K562 (cell line): ENCODE data around the gene TLK2. TPM values are rescaled to one million over a fixed set of nuclear protein-coding genes. Genes with fewer than 3 reads are reported as not detected.

Experiments
- ATAC-seq: fragments of 200-7000 bp; cut with Tn5 transposase; 3 replicates; pipeline ENCODE4 v1.9.1; 2020; ENCODE audit warnings: moderate library complexity
- BruUV-seq: library from RNA; stranded (reverse); fragments of 400-500 nt; replicated peaks from 2 replicates; lab custom pipeline; 2021; lab: Mats Ljungman, UMichigan
- CTCF ChIA-PET: fragments of 300-600 bp; formaldehyde crosslinking; extraction: SDS; loops from one replicate; lab custom pipeline; 2021; ENCODE audit warnings: low intra/inter-chr PET ratio; lab: Yijun Ruan, JAX
- POLR2A ChIA-PET: fragments of 300-600, 350-650 bp; sonication (Branson Sonifier 250); formaldehyde crosslinking; extraction: SDS; loops from one replicate; lab custom pipeline; 2021; ENCODE audit warnings: antibody characterized with exemption, inconsistent platforms; lab: Yijun Ruan, JAX
- DNase-seq, 4 experiments: peaks; one replicate each; pipeline versions ENCODE4 v3.0.0 to v3.0.0-alpha.2; 2011 to 2018; ENCODE audit warnings: low spot score in 3 of 4, mixed read lengths in 3 of 4; ENCODE audit errors: extremely low read depth in 1 of 4
- FAIRE-seq: peaks from 2 replicates; lab custom pipeline; 2011; peaks lifted over from hg19 to GRCh38; lab: Jason Lieb, UNC
- H2AFZ ChIP-seq: 2 replicates; pipeline ENCODE4 v1.6.0; 2011; ENCODE audit warnings: low read depth, low read length, control low read depth, inconsistent platforms
- H3K27ac ChIP-seq: fragments of 200-600 bp; 3 replicates; pipeline ENCODE4 v1.8.0; 2011; ENCODE audit warnings: low read depth, mild to moderate bottlenecking, control low read depth, inconsistent platforms, low read length, moderate library complexity, mixed read lengths; ENCODE audit errors: extremely low read depth
- H3K27me3 ChIP-seq, 2 experiments: fragments of 300-600 bp in 1 of 2; 2 replicates in 1 of 2; 3 replicates in 1 of 2; pipeline versions ENCODE4 v1.6.0 to v1.8.0; 2011; ENCODE audit warnings: inconsistent platforms in 2 of 2, low read length in 2 of 2, mild to moderate bottlenecking in 1 of 2, mixed read lengths in 1 of 2, moderate library complexity in 1 of 2; ENCODE audit not compliant: control insufficient read depth in 2 of 2, insufficient read depth in 2 of 2
- H3K36me3 ChIP-seq: fragments of 300-600 bp; 3 replicates; pipeline ENCODE4 v1.8.0; 2011; ENCODE audit warnings: mild to moderate bottlenecking, low read length, inconsistent platforms; ENCODE audit not compliant: control insufficient read depth, insufficient read depth
- H3K4me1 ChIP-seq, 2 experiments: fragments of 200-600 bp in 1 of 2; replicated peaks in 1 of 2; 2 replicates in 1 of 2; 3 replicates in 1 of 2; pipeline versions ENCODE4 v1.5.1 to v1.8.0; 2011; ENCODE audit warnings: inconsistent platforms in 2 of 2, low read length in 2 of 2, mild to moderate bottlenecking in 1 of 2, mixed read lengths in 1 of 2, moderate library complexity in 1 of 2; ENCODE audit not compliant: control insufficient read depth in 2 of 2, insufficient read depth in 2 of 2
- H3K4me2 ChIP-seq: 2 replicates; pipeline ENCODE4 v1.6.1; 2011; ENCODE audit warnings: low read length, control low read depth, inconsistent platforms, mixed read lengths; ENCODE audit not compliant: insufficient read depth
- H3K4me3 ChIP-seq: fragments of 200-600 bp; sonication (generic), shearing (Covaris generic); 2 replicates; pipeline ENCODE4 v1.5.1; 2016; ENCODE audit warnings: control low read depth, inconsistent platforms
- H3K79me2 ChIP-seq: fragments of 200-600 bp; 3 replicates; pipeline ENCODE4 v1.8.0; 2011; ENCODE audit warnings: low read length, inconsistent platforms; ENCODE audit not compliant: control insufficient read depth, insufficient read depth
- H3K9ac ChIP-seq, 2 experiments: 2 replicates each; pipeline versions ENCODE4 v1.6.0 to v1.6.1; 2011; ENCODE audit warnings: low read depth in 2 of 2, low read length in 2 of 2, control low read depth in 1 of 2, inconsistent platforms in 1 of 2, mild to moderate bottlenecking in 1 of 2, mixed read lengths in 1 of 2; ENCODE audit not compliant: insufficient read depth in 1 of 2
- H3K9me1 ChIP-seq: one replicate; pipeline ENCODE4 v1.6.0; 2011; ENCODE audit warnings: inconsistent platforms, mild to moderate bottlenecking, low read length, moderate library complexity; ENCODE audit not compliant: control insufficient read depth, insufficient read depth
- H3K9me3 ChIP-seq: replicated peaks from 2 replicates; pipeline ENCODE4 v1.5.1; 2011; ENCODE audit warnings: low read depth, low read length, inconsistent platforms; ENCODE audit not compliant: control insufficient read depth, insufficient read depth
- H4K20me1 ChIP-seq: replicated peaks from 2 replicates; pipeline ENCODE4 v1.6.1; 2011; ENCODE audit warnings: low read length, inconsistent platforms, mixed read lengths; ENCODE audit not compliant: control insufficient read depth, insufficient read depth
- EHMT2 ChIP-seq: fragments of 450-650 bp; IDR thresholded peaks from 2 replicates; pipeline ENCODE4 v1.6.1; 2018; ENCODE audit warnings: antibody characterized with exemption
- GTF2E2 ChIP-seq: fragments of 200-800 bp; sonication (Bioruptor generic); IDR thresholded peaks from 2 replicates; pipeline ENCODE4 v1.6.1; 2016; ENCODE audit warnings: missing genetic modification characterization, missing compliant biosample characterization
- KLF1 ChIP-seq: fragments of 450-650 bp; IDR thresholded peaks from 2 replicates; pipeline ENCODE4 v1.6.1; 2016; ENCODE audit warnings: missing genetic modification characterization, missing compliant biosample characterization
- SAP30 ChIP-seq: fragments of 200-600 bp; sonication (generic); IDR thresholded peaks from 2 replicates; pipeline ENCODE4 v1.6.1; 2012; ENCODE audit warnings: borderline replicate concordance, low read depth, mild to moderate bottlenecking, moderate library complexity, low read length, control low read depth, inconsistent platforms; ENCODE audit not compliant: insufficient read depth, poor library complexity, severe bottlenecking
- SMAD4 ChIP-seq: fragments of 250-450 bp; sonication (Bioruptor Pico); conservative IDR thresholded peaks from 2 replicates; pipeline ENCODE4 v1.8.0; 2021; ENCODE audit warnings: inconsistent platforms, mild to moderate bottlenecking, moderate library complexity
- ZNF830 ChIP-seq: fragments of 250-450 bp; sonication (Bioruptor Pico); IDR thresholded peaks from 2 replicates; pipeline ENCODE4 v1.5.0; 2021; ENCODE audit warnings: mild to moderate bottlenecking
- WGBS: fragments of 100-300 bp; shearing (Covaris generic); methylation state at CpG from one replicate; pipeline ENCODE4 v1.1.6; 2016; ENCODE audit warnings: low coverage, mixed read lengths; ENCODE audit not compliant: insufficient coverage; ENCODE audit errors: missing lambda C conversion rate; 5-methylcytosine and 5-hydroxymethylcytosine counted together
- in situ Hi-C: fragments of 300-500 bp; cut with MboI; formaldehyde crosslinking; loops from 4 replicates; pipeline ENCODE4 v1.15.0; 2018; ENCODE audit warnings: inconsistent platforms, mixed read lengths
- intact Hi-C: fragments of 100-400 bp; cut with micrococcal nuclease; formaldehyde crosslinking; loops from 2 replicates; pipeline ENCODE4 v1.14.2; 2022
- polyA plus RNA-seq, 8 experiments: library from polyadenylated mRNA; depleted of rRNA in 4 of 8; stranded (reverse) in 5 of 8; unstranded in 3 of 8; fragments of >200 nt; fragmentation: Nextera tagmentation in 2 of 8; fragmentation: Illumina TruSeq in 1 of 8; extraction: Ambion mirVana in 2 of 8; extraction: Trizol in 1 of 8; gene quantifications; 2 replicates each; pipeline versions ENCODE4 v1.2.1 to v1.2.3, GENCODE V29; 2011 to 2014; ENCODE audit warnings: inconsistent platforms in 1 of 8, missing spikeins in 1 of 8
- total RNA-seq, 7 experiments: library from RNA; depleted of rRNA in 6 of 7; stranded (reverse); fragments of >200 nt in 6 of 7; fragmentation: Illumina TruSeq in 2 of 7; extraction: Trizol in 2 of 7; gene quantifications; 2 replicates each; pipeline versions ENCODE4 v1.2.1 to v1.2.3, GENCODE V29; 2011 to 2021; ENCODE audit warnings: low replicate concordance in 1 of 7
- TF ChIP-seq, protein P1 (sequence below): fragments of 250-450 bp; sonication (Bioruptor Pico); IDR thresholded peaks from 2 replicates; pipeline ENCODE4 v1.8.0; 2021; ENCODE audit warnings: moderate library complexity, mild to moderate bottlenecking, inconsistent platforms
- TF ChIP-seq, protein P2 (sequence below), 2 experiments: fragments of 200-800 bp in 1 of 2; sonication (Bioruptor generic) in 1 of 2; sonication (generic) in 1 of 2; formaldehyde crosslinking in 1 of 2; IDR thresholded peaks in 1 of 2; conservative IDR thresholded peaks in 1 of 2; 2 replicates each; pipeline versions ENCODE4 v1.5.0 to v1.6.1; 2016 to 2020; ENCODE audit warnings: missing compliant biosample characterization in 1 of 2, missing genetic modification characterization in 1 of 2, missing genetic modification reagents in 1 of 2
- TF ChIP-seq, protein P3 (sequence below), 2 experiments: IDR thresholded peaks in 1 of 2; conservative IDR thresholded peaks in 1 of 2; 2 replicates each; pipeline ENCODE4 v1.6.1; 2016; ENCODE audit warnings: low read depth in 2 of 2, mild to moderate bottlenecking in 1 of 2, missing compliant biosample characterization in 1 of 2, missing genetic modification characterization in 1 of 2, moderate library complexity in 1 of 2

The TLK2 gene
- total and polyA plus RNA-seq, 9 of the 15 experiments (the other 6 are each of a cell fraction or from before 2014, with no cell fraction given) = 10.1 to 51.9 (median 32.4) TPM

DNA sequence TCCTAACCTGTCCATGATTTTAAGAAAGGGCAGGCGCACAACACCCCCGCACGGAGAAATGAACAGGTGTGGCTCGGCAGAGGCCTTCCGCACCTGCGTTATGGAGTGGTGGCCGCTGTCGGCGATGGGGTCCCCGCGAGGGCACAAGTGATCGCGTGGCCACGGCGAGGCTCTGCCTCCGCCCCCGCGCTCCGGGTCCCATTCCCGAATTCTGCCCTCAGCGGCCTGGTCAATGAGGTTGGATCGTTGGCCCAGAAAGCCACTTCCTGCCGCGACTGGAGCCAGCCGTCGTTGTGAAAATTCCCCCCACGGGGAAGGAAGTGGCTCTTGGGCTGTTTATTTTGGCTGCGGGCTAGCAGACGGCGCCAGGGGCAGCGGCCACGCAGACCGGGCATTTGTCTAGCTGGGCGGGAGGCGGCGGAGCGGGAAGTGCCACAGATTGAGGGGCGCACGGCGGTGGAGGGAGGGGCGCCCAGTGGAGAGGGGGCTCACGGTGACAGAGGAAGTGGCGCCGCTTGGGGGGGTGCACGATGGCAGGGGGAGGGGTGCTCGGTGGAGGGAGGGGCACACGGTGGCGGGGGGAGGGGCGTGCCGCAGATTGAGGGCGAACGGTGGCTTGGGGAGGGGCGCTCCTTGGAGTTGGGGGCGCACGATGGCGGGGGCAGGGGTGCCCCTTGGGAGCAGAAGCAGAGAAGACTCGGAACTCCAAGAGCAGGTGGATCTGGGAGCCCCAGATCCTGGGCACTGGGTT is 173.8 kb downstream of the TLK2 start (continued):
- TF ChIP-seq, protein P1, sequence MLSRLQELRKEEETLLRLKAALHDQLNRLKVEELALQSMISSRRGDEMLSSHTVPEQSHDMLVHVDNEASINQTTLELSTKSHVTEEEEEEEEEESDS (CRISPR knock-in tag) = no peak

DNA sequence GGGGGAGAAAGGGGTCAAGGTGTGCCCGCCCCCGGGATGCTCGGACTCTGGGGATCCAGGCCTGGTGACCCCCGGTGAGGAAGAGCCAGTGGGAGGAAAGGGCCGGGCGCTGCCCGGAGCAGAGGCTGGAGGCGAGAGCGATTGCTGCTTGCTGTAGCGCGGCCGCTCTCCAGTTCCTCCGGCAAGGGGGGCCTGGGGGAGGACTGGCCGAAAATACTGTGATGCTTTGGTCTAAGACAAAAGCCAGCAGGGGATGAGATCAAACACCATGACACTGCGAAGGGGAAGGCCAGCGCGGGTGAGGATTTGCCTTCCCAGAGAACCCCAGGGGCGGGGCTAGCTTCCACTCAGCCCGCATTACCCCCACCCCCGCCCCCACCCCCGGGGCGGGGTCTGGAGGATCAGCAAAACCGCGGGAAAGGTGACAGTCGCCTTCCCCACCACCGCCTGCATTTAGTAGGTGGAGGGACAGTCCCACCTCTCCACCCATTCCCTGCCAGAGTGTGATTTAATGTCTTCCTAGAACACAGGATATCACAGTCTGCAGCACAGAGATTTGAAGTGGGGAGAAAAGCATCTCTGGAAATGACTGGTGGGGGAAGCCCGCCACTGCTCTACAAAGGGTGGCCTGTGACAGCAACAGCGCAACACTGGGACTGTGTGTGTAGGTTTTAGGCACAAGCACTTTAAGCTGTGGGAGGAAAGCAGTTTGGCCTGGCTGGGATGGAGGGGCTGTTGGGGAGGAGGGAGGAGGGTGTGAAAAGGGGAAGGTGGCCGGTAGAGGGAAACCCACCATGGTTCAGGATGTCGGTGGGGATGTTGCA is 174.6 kb downstream of the TLK2 start:
- DNase-seq (peak; percentile 88 to 90 (median 88)), FAIRE-seq (peak; percentile 90), ATAC-seq (peak; percentile 91)
- Histone ChIP-seq H3K27me3 (peaks cover 3 to 22% of the 10 kb centered on the region in 2 experiments; a peak in 2 of 5 replicates), H3K4me1 (peaks cover 13 to 28% of the 10 kb centered on the region in 2 experiments), H3K4me2 (peak overlapping the region; percentile 53), H2AFZ (peak overlapping the region; percentile 72), H3K4me3 (peak overlapping the region; percentile 19; the same call in 1 of the 2 replicates), H3K9me1 (no peaks in the 10 kb centered on the region), H3K9me3 (no peaks in the 10 kb centered on the region), H3K27ac (no peak overlapping the region), H3K9ac (peak overlapping the region in 1 of 2 experiments; percentile 15; a peak in 2 of 4 replicates), H4K20me1 (0 out of 2 replicates have a peak, but pooled peaks cover 5% of the 10 kb centered on the region), H3K36me3 (no peaks in the 10 kb centered on the region), H3K79me2 (no peaks in the 10 kb centered on the region)
- intact Hi-C loops (no loop called here), in situ Hi-C loops (no loop called here)
- WGBS = 12% methylated on average over 8 of the region's 30 CpGs
- ChIA-PET POLR2A (interaction anchor here (0.6 to 1.0 kb wide), 2 partner anchors 17 to 28 kb away, joined by 3 to 4 read pairs; no protein-coding TSS in a partner anchor), CTCF (interaction anchor here (0.6 kb wide), 1 partner anchor 12 kb away, joined by 6 read pairs; no protein-coding TSS in a partner anchor)
- no TSS peak for BruUV-seq
- TF ChIP-seq, protein P2, sequence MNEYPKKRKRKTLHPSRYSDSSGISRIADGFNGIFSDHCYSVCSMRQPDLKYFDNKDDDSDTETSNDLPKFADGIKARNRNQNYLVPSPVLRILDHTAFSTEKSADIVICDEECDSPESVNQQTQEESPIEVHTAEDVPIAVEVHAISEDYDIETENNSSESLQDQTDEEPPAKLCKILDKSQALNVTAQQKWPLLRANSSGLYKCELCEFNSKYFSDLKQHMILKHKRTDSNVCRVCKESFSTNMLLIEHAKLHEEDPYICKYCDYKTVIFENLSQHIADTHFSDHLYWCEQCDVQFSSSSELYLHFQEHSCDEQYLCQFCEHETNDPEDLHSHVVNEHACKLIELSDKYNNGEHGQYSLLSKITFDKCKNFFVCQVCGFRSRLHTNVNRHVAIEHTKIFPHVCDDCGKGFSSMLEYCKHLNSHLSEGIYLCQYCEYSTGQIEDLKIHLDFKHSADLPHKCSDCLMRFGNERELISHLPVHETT (CRISPR knock-in tag; conservative IDR thresholded peaks at IDR 0.05 in 1 of 2, IDR thresholded peaks at IDR 0.05 in 1 of 2) = no peak
- TF ChIP-seq, protein P3, sequence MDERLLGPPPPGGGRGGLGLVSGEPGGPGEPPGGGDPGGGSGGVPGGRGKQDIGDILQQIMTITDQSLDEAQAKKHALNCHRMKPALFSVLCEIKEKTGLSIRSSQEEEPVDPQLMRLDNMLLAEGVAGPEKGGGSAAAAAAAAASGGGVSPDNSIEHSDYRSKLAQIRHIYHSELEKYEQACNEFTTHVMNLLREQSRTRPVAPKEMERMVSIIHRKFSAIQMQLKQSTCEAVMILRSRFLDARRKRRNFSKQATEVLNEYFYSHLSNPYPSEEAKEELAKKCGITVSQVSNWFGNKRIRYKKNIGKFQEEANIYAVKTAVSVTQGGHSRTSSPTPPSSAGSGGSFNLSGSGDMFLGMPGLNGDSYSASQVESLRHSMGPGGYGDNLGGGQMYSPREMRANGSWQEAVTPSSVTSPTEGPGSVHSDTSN (CRISPR knock-in tag; IDR thresholded peaks at IDR 0.05; ENCODE audit: low read depth) = no peak
- TF ChIP-seq, protein P3 (tag; conservative IDR thresholded peaks at IDR 0.05; ENCODE audit: low read depth) = peak; percentile 41
- TF ChIP-seq ZNF830 (CRISPR knock-in tag) = no peak
- 0 out of 2 replicates have a peak, but pooled peaks have one; percentile 18 for TF ChIP-seq SMAD4 (CRISPR knock-in tag)
- no peak for TF ChIP-seq KLF1
- TF ChIP-seq SAP30 = no peak
- no peak for TF ChIP-seq GTF2E2
- TF ChIP-seq EHMT2 = no peak
